HepG2 (cell line): ENCODE data around the gene KRTAP29-1. TPM values are rescaled to one million over a fixed set of nuclear protein-coding genes. Genes with fewer than 3 reads are reported as not detected.

ENCODE experiments used
- ATAC-seq: fragments of 200-7000 bp; cut with Tn5 transposase; 3 replicates; pipeline ENCODE4 v1.9.1; 2020; ENCODE audit warnings: mild to moderate bottlenecking, moderate library complexity
- BruUV-seq: library from RNA; stranded (reverse); fragments of 400-500 nt; replicated peaks from 2 replicates; lab custom pipeline; 2021; lab: Mats Ljungman, UMichigan
- CTCF ChIA-PET: fragments of 300-600 bp; formaldehyde crosslinking; extraction: SDS; loops from one replicate; lab custom pipeline; 2021; ENCODE audit warnings: low total read pairs, inconsistent platforms, low intra/inter-chr PET ratio; lab: Yijun Ruan, JAX
- POLR2A ChIA-PET: fragments of 350-600 bp; sonication (Branson Sonifier 250); formaldehyde crosslinking; loops from one replicate; lab custom pipeline; 2020; ENCODE audit warnings: antibody characterized with exemption, inconsistent platforms; lab: Yijun Ruan, JAX
- DNase-seq: peaks from one replicate; pipeline ENCODE4 v3.0.0-alpha.2; 2015; ENCODE audit warnings: low spot score
- FAIRE-seq: peaks from 3 replicates; lab custom pipeline; 2011; peaks lifted over from hg19 to GRCh38; lab: Jason Lieb, UNC
- H2AFZ ChIP-seq: one replicate; pipeline ENCODE4 v1.6.1; 2011; ENCODE audit warnings: low read length, inconsistent platforms
- H3K27ac ChIP-seq: fragments of 300-600 bp; 3 replicates; pipeline ENCODE4 v1.8.0; 2011; ENCODE audit warnings: mixed run types, mild to moderate bottlenecking, mixed read lengths, low read length, inconsistent platforms; ENCODE audit not compliant: insufficient read depth; ENCODE audit errors: extremely low read length
- H3K27me3 ChIP-seq, 2 experiments: fragments of 200-600 bp in 1 of 2; 2 replicates in 1 of 2; 3 replicates in 1 of 2; pipeline versions ENCODE4 v1.6.0 to v1.8.0; 2011; ENCODE audit warnings: low read length in 2 of 2, mild to moderate bottlenecking in 2 of 2, moderate library complexity in 2 of 2, inconsistent platforms in 1 of 2; ENCODE audit not compliant: insufficient read depth in 2 of 2, control insufficient read depth in 1 of 2
- H3K36me3 ChIP-seq, 2 experiments: fragments of 200-600 bp in 1 of 2; replicated peaks in 1 of 2; 2 replicates in 1 of 2; 3 replicates in 1 of 2; pipeline versions ENCODE4 v1.5.1 to v1.8.0; 2011; ENCODE audit warnings: low read length in 2 of 2, inconsistent platforms in 1 of 2; ENCODE audit not compliant: insufficient read depth in 2 of 2, control insufficient read depth in 1 of 2
- H3K4me1 ChIP-seq: 2 replicates; pipeline ENCODE4 v1.5.1; 2012; ENCODE audit warnings: low read length, inconsistent platforms; ENCODE audit not compliant: insufficient read depth
- H3K4me2 ChIP-seq: 2 replicates; pipeline ENCODE4 v1.6.0; 2011; ENCODE audit warnings: low read depth, low read length, inconsistent platforms
- H3K4me3 ChIP-seq, 3 experiments: fragments of 200-600 bp in 1 of 3; sonication (generic), shearing (Covaris generic) in 1 of 3; replicated peaks in 1 of 3; 2 replicates each; pipeline ENCODE4 v1.5.1; 2011 to 2016; ENCODE audit warnings: low read length in 3 of 3, inconsistent platforms in 2 of 3, low read depth in 2 of 3, mild to moderate bottlenecking in 2 of 3, control low read depth in 1 of 3, mixed read lengths in 1 of 3; ENCODE audit not compliant: insufficient read depth in 1 of 3
- H3K79me2 ChIP-seq: one replicate; pipeline ENCODE4 v1.6.1; 2011; ENCODE audit warnings: low read length, inconsistent platforms; ENCODE audit not compliant: insufficient read depth
- H3K9ac ChIP-seq: 2 replicates; pipeline ENCODE4 v1.6.0; 2011; ENCODE audit warnings: mild to moderate bottlenecking, low read depth, low read length, inconsistent platforms; ENCODE audit not compliant: insufficient read depth
- H3K9me3 ChIP-seq: 2 replicates; pipeline ENCODE4 v1.5.1; 2012; ENCODE audit warnings: mild to moderate bottlenecking, low read length
- H4K20me1 ChIP-seq: 2 replicates; pipeline ENCODE4 v1.6.0; 2011; ENCODE audit warnings: inconsistent platforms, mild to moderate bottlenecking, low read length, moderate library complexity; ENCODE audit not compliant: insufficient read depth
- AHR ChIP-seq: IDR thresholded peaks from 2 replicates; pipeline ENCODE4 v1.6.1; 2018; ENCODE audit warnings: missing genetic modification reagents, missing compliant biosample characterization
- RAD51 ChIP-seq: fragments of 450-650 bp; IDR thresholded peaks from 2 replicates; pipeline ENCODE4 v1.6.1; 2016; ENCODE audit warnings: borderline replicate concordance
- TCF12 ChIP-seq, 2 experiments: fragments of 450-650 bp in 1 of 2; sonication (generic) in 1 of 2; formaldehyde crosslinking in 1 of 2; IDR thresholded peaks; 2 replicates each; pipeline versions ENCODE4 v1.6.1 to v1.8.0; 2017 to 2022; ENCODE audit warnings: antibody characterized with exemption in 1 of 2, mild to moderate bottlenecking in 1 of 2, missing genetic modification reagents in 1 of 2, moderate library complexity in 1 of 2
- YEATS4 ChIP-seq: sonication (generic); formaldehyde crosslinking; IDR thresholded peaks from 2 replicates; pipeline ENCODE4 v1.4.0; 2020; ENCODE audit warnings: missing genetic modification reagents, borderline replicate concordance
- ZBTB42 ChIP-seq: sonication (generic); formaldehyde crosslinking; IDR thresholded peaks from 2 replicates; pipeline ENCODE4 v1.5.0; 2020; ENCODE audit warnings: mild to moderate bottlenecking, missing genetic modification reagents
- ZNF589 ChIP-seq: sonication (generic); formaldehyde crosslinking; conservative IDR thresholded peaks from 2 replicates; pipeline ENCODE4 v1.8.0; 2022; ENCODE audit warnings: mild to moderate bottlenecking, moderate library complexity, missing genetic modification reagents
- WGBS: methylation state at CpG from one replicate; pipeline ENCODE4 v1.1.6; 2017; ENCODE audit warnings: low lambda C conversion rate; 5-methylcytosine and 5-hydroxymethylcytosine counted together
- in situ Hi-C: cut with HindIII; loops from 2 replicates; pipeline ENCODE4 v1.10.0; 2017; ENCODE audit warnings: low pct_unique_long_range_greater_than_20kb; ENCODE audit not compliant: extremely low pct_ligation_motif_present
- intact Hi-C: fragments of 100-400 bp; cut with micrococcal nuclease; formaldehyde crosslinking; loops from one replicate; pipeline ENCODE4 v1.10.0; 2022; ENCODE audit not compliant: unreplicated experiment
- polyA plus RNA-seq, 8 experiments: library from polyadenylated mRNA; depleted of rRNA in 3 of 8; stranded (reverse) in 7 of 8; unstranded in 1 of 8; fragments of >200 nt; fragmentation: Illumina TruSeq in 4 of 8; extraction: Trizol in 4 of 8; gene quantifications; 2 replicates each; pipeline versions ENCODE4 v1.2.1 to v1.2.3, GENCODE V29; 2011 to 2016; ENCODE audit warnings: low read depth in 4 of 8, missing spikeins in 1 of 8, mixed read lengths in 1 of 8; ENCODE audit not compliant: insufficient read depth in 1 of 8
- total RNA-seq, 5 experiments: library from RNA; depleted of rRNA; stranded (reverse); fragments of >200 nt; fragmentation: Illumina TruSeq; extraction: Trizol; gene quantifications; 2 replicates each; pipeline ENCODE4 v1.2.3, GENCODE V29; 2016; ENCODE audit warnings: low read depth in 1 of 5
- TF ChIP-seq, protein P1 (sequence below): sonication (generic); formaldehyde crosslinking; IDR thresholded peaks from 2 replicates; pipeline ENCODE4 v1.5.0; 2020; ENCODE audit warnings: missing genetic modification reagents
- TF ChIP-seq, protein P2 (sequence below): sonication (generic); formaldehyde crosslinking; IDR thresholded peaks from 2 replicates; pipeline ENCODE4 v1.4.0; 2020; ENCODE audit warnings: missing genetic modification reagents; ENCODE audit errors: not compliant biosample characterization
- TF ChIP-seq, protein P3 (sequence below): sonication (generic); formaldehyde crosslinking; IDR thresholded peaks from 2 replicates; pipeline ENCODE4 v1.4.0; 2020; ENCODE audit warnings: missing genetic modification reagents, low read depth, mild to moderate bottlenecking, borderline replicate concordance
- TF ChIP-seq, protein P4 (sequence below): sonication (generic); formaldehyde crosslinking; IDR thresholded peaks from 2 replicates; pipeline ENCODE4 v1.4.0; 2020; ENCODE audit warnings: missing genetic modification reagents, borderline replicate concordance
- TF ChIP-seq, protein P5 (sequence below): sonication (generic); formaldehyde crosslinking; IDR thresholded peaks from 2 replicates; pipeline ENCODE4 v1.4.0; 2020; ENCODE audit warnings: mild to moderate bottlenecking, missing genetic modification reagents
- TF ChIP-seq, protein P6 (sequence below): IDR thresholded peaks from 2 replicates; pipeline ENCODE4 v1.6.1; 2016; ENCODE audit warnings: mild to moderate bottlenecking, missing biosample characterization, missing genetic modification reagents

Gene KRTAP29-1
- total and polyA plus RNA-seq, 2 of the 13 experiments (the other 11 are each of a cell fraction or from before 2014, with no cell fraction given): not detected

DNA sequence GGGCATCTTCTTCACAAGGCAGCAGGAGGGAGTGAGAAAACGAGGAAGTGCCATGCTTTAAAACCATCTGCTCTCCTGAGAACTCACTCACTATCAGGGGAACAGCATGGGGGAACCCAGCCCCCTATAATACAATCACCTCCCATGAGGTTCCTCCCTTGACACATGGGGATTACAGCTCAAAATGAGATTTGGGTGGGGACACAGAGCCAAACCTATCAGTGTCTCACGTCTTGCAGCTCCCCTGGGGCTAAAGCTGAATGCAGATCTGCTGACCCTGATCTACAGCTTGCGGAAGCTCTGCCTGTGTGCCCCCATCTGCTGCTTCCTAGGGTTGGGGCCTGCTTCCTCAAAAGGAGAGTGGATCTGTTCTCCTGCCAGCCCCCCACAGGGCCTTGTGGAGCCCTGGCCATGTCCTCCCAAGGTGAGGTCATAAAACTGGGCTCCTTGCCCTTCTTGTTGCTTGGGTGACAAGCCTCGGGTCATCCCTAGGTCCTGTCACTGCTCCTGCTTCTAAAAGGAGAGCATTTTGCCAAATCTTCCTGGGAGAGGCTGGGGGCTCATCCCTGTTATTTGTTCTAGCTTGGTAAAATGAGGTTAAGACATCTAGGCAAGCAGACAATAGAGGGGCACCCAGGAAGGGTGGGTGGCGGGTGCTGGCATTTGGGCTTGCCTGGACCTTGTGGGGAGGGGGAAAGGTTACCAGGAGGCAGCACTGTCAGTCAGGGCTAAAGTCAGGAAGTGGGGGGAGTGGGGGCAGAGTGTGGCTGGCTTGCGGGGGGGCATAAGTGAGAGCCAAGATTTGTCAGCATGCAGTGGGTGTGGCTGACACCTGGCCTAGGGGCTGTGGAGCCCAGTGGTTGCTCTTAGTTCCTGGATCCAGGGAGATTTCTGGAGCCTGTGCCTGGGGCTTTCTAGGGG is 32.0 kb upstream of the KRTAP29-1 start (continued):
- no peak for TF ChIP-seq RAD51
- TF ChIP-seq, protein P1, sequence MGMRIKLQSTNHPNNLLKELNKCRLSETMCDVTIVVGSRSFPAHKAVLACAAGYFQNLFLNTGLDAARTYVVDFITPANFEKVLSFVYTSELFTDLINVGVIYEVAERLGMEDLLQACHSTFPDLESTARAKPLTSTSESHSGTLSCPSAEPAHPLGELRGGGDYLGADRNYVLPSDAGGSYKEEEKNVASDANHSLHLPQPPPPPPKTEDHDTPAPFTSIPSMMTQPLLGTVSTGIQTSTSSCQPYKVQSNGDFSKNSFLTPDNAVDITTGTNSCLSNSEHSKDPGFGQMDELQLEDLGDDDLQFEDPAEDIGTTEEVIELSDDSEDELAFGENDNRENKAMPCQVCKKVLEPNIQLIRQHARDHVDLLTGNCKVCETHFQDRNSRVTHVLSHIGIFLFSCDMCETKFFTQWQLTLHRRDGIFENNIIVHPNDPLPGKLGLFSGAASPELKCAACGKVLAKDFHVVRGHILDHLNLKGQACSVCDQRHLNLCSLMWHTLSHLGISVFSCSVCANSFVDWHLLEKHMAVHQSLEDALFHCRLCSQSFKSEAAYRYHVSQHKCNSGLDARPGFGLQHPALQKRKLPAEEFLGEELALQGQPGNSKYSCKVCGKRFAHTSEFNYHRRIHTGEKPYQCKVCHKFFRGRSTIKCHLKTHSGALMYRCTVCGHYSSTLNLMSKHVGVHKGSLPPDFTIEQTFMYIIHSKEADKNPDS: no peak
- TF ChIP-seq ZNF589: no peak
- TF ChIP-seq, all 625 proteins: peak for 0

DNA sequence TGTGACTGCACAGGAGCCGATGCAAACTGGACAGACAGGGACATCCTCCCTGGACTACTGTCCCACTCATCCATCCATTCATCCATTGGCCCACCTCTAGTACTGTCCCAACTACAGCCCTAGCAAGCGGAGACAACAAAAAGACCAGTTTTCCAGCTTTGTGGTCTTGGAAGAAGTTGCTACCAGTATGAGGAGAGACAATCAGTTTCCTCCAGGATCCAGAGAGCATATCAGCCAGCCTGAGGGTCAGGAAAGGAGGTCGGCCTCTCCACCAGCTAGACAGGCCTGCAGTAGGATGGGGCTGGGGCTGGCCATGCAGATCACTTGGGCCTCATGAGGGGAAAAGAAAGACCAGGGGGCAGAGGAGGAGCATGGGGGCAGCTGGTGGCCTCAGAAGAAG is 31.2 kb upstream of the KRTAP29-1 start:
- no peak overlapping the region for H3K9ac ChIP-seq
- peaks cover 0 to 13% of the 10 kb centered on the region in 2 experiments; a peak in 3 of 5 replicates for H3K27me3 ChIP-seq
- no TSS peak for BruUV-seq
- H3K27ac ChIP-seq: no peak overlapping the region
- H3K4me3 ChIP-seq: no peak overlapping the region
- DNase-seq (no peak), ATAC-seq (no peak), FAIRE-seq (no peak)
- no peaks in the 10 kb centered on the region for H3K4me1 ChIP-seq
- ChIA-PET CTCF (no interaction called here), POLR2A (no interaction called here)
- 36% methylated on average over 3 of the region's 3 CpGs for WGBS
- no peaks in the 10 kb centered on the region for H3K79me2 ChIP-seq
- no peak overlapping the region for H2AFZ ChIP-seq
- no peaks in the 10 kb centered on the region for H3K9me3 ChIP-seq
- in situ Hi-C loops (no loop called here), intact Hi-C loops (no loop called here)
- H4K20me1 ChIP-seq: no peaks in the 10 kb centered on the region
- no peaks in the 10 kb centered on the region for H3K36me3 ChIP-seq
- H3K4me2 ChIP-seq: no peak overlapping the region
- no peak for TF ChIP-seq ZBTB42 (CRISPR knock-in tag)
- TF ChIP-seq, protein P2, sequence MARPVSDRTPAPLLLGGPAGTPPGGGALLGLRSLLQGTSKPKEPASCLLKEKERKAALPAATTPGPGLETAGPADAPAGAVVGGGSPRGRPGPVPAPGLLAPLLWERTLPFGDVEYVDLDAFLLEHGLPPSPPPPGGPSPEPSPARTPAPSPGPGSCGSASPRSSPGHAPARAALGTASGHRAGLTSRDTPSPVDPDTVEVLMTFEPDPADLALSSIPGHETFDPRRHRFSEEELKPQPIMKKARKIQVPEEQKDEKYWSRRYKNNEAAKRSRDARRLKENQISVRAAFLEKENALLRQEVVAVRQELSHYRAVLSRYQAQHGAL (CRISPR knock-in tag): no peak
- TF ChIP-seq, protein P3, sequence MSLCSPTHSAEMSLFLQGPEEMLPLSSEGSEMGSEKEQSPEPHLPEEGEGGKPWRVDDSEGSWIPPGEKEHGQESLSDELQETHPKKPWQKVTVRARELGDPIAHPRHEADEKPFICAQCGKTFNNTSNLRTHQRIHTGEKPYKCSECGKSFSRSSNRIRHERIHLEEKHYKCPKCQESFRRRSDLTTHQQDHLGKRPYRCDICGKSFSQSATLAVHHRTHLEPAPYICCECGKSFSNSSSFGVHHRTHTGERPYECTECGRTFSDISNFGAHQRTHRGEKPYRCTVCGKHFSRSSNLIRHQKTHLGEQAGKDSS (CRISPR knock-in tag): no peak
- TF ChIP-seq, protein P4, sequence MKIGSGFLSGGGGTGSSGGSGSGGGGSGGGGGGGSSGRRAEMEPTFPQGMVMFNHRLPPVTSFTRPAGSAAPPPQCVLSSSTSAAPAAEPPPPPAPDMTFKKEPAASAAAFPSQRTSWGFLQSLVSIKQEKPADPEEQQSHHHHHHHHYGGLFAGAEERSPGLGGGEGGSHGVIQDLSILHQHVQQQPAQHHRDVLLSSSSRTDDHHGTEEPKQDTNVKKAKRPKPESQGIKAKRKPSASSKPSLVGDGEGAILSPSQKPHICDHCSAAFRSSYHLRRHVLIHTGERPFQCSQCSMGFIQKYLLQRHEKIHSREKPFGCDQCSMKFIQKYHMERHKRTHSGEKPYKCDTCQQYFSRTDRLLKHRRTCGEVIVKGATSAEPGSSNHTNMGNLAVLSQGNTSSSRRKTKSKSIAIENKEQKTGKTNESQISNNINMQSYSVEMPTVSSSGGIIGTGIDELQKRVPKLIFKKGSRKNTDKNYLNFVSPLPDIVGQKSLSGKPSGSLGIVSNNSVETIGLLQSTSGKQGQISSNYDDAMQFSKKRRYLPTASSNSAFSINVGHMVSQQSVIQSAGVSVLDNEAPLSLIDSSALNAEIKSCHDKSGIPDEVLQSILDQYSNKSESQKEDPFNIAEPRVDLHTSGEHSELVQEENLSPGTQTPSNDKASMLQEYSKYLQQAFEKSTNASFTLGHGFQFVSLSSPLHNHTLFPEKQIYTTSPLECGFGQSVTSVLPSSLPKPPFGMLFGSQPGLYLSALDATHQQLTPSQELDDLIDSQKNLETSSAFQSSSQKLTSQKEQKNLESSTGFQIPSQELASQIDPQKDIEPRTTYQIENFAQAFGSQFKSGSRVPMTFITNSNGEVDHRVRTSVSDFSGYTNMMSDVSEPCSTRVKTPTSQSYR: no peak
- no peak for TF ChIP-seq YEATS4 (CRISPR knock-in tag)
- TF ChIP-seq, protein P5, sequence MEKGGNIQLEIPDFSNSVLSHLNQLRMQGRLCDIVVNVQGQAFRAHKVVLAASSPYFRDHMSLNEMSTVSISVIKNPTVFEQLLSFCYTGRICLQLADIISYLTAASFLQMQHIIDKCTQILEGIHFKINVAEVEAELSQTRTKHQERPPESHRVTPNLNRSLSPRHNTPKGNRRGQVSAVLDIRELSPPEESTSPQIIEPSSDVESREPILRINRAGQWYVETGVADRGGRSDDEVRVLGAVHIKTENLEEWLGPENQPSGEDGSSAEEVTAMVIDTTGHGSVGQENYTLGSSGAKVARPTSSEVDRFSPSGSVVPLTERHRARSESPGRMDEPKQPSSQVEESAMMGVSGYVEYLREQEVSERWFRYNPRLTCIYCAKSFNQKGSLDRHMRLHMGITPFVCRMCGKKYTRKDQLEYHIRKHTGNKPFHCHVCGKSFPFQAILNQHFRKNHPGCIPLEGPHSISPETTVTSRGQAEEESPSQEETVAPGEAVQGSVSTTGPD (CRISPR knock-in tag): no peak
- TF ChIP-seq, protein P6, sequence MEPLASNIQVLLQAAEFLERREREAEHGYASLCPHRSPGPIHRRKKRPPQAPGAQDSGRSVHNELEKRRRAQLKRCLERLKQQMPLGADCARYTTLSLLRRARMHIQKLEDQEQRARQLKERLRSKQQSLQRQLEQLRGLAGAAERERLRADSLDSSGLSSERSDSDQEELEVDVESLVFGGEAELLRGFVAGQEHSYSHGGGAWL (CRISPR knock-in tag): no peak
- no peak for TF ChIP-seq AHR (CRISPR knock-in tag)
- no peak for TF ChIP-seq TCF12 (IDR thresholded peaks at IDR 0.05)
- TF ChIP-seq TCF12 (CRISPR knock-in tag; IDR thresholded peaks at IDR 0.05): no peak
